ENCODE data around the gene IGFALS.
A peak's percentile ranks its signal among the peaks of the same experiment; 100 is the strongest.

Gene IGFALS

GRCh38 chr16:1772908-1773702, 20.4 kb downstream of the IGFALS start, which contains the start of gene MRPS34:
TSS of gene MRPS34 (minus strand) at chr16:1773134. CDS start at chr16:1773119, 15 bp downstream.
- peaks cover 41% of the 10 kb centered on the region for H3K79me2 ChIP-seq (ENCODE audit: insufficient read depth, low read depth)
- H3K4me2 ChIP-seq: peak within 1 kb of the TSS; percentile 99
- peaks cover 19% of the 10 kb centered on the region for H3K4me1 ChIP-seq (ENCODE audit: low read depth, poor library complexity, severe bottlenecking)
- TF ChIP-seq CTCF (conservative IDR thresholded peaks at IDR 0.05; ENCODE audit: low read depth, low read length): peak; percentile 77
- peak within 1 kb of the TSS; percentile 82 for H3K27ac ChIP-seq
- no peaks in the 10 kb centered on the region for H3K27me3 ChIP-seq (ENCODE audit: insufficient read depth, low read depth)
- H3K4me3 ChIP-seq (IDR thresholded peaks at IDR 0.05; ENCODE audit: insufficient read depth, low read depth, low read length): no peak within 1 kb of the TSS
- no peaks in the 10 kb centered on the region for H3K36me3 ChIP-seq (ENCODE audit: insufficient read depth)
- peak within 1 kb of the TSS; percentile 89 for H3K9ac ChIP-seq
- no peaks in the 10 kb centered on the region for H4K20me1 ChIP-seq (ENCODE audit: insufficient read depth)
- H2AFZ ChIP-seq (ENCODE audit: low read depth): peak within 1 kb of the TSS; percentile 67

- H3K9ac ChIP-seq: peak within 1 kb of the TSS; percentile 89
- peak within 1 kb of the TSS; percentile 82 for H3K27ac ChIP-seq
- no peaks in the 10 kb centered on the region for H3K36me3 ChIP-seq (ENCODE audit: insufficient read depth)
- H4K20me1 ChIP-seq (ENCODE audit: insufficient read depth): no peaks in the 10 kb centered on the region
- peak within 1 kb of the TSS; percentile 99 for H3K4me2 ChIP-seq
- no peak; the same call in 1 of the 2 replicates for TF ChIP-seq CTCF (conservative IDR thresholded peaks at IDR 0.05; ENCODE audit: low read depth, low read length)
- peaks cover 41% of the 10 kb centered on the region for H3K79me2 ChIP-seq (ENCODE audit: insufficient read depth, low read depth)
- peak within 1 kb of the TSS; percentile 67 for H2AFZ ChIP-seq (ENCODE audit: low read depth)
- no peaks in the 10 kb centered on the region for H3K27me3 ChIP-seq (ENCODE audit: insufficient read depth, low read depth)
- H3K4me1 ChIP-seq (ENCODE audit: low read depth, poor library complexity, severe bottlenecking): peaks cover 19% of the 10 kb centered on the region
- no peak within 1 kb of the TSS for H3K4me3 ChIP-seq (IDR thresholded peaks at IDR 0.05; ENCODE audit: insufficient read depth, low read depth, low read length)
Observed at GRCh38 chr16:1772362-1772907, 21.1 kb downstream of the IGFALS start, which contains the start of gene EME2. TSS of gene EME2 (plus strand) at chr16:1772810. CDS start at chr16:1773228, 418 bp downstream.

- H3K27me3 ChIP-seq (ENCODE audit: insufficient read depth, low read depth): no peaks in the 10 kb centered on the region
- H3K4me1 ChIP-seq (ENCODE audit: low read depth, poor library complexity, severe bottlenecking): peaks cover 19% of the 10 kb centered on the region
- TF ChIP-seq CTCF (conservative IDR thresholded peaks at IDR 0.05; ENCODE audit: low read depth, low read length): no peak
- H3K4me3 ChIP-seq (IDR thresholded peaks at IDR 0.05; ENCODE audit: insufficient read depth, low read depth, low read length): no peak overlapping the region
- H4K20me1 ChIP-seq (ENCODE audit: insufficient read depth): no peaks in the 10 kb centered on the region
- H3K9ac ChIP-seq: peak overlapping the region; percentile 89
- peak overlapping the region; percentile 41; the same call in 1 of the 2 replicates for H2AFZ ChIP-seq (ENCODE audit: low read depth)
- peak overlapping the region; percentile 91 for H3K4me2 ChIP-seq
- H3K36me3 ChIP-seq (ENCODE audit: insufficient read depth): no peaks in the 10 kb centered on the region
- H3K79me2 ChIP-seq (ENCODE audit: insufficient read depth, low read depth): peaks cover 41% of the 10 kb centered on the region
- peak overlapping the region; percentile 82 for H3K27ac ChIP-seq
Observed at GRCh38 chr16:1771864-1772361, 21.6 kb downstream of the IGFALS start.

- Histone ChIP-seq H3K79me2 (ENCODE audit: insufficient read depth, low read depth) (peaks cover 41% of the 10 kb centered on the region), H2AFZ (ENCODE audit: low read depth) (peak within 1 kb of the TSS; percentile 41; the same call in 1 of the 2 replicates), H3K27me3 (ENCODE audit: insufficient read depth, low read depth) (no peaks in the 10 kb centered on the region), H3K4me2 (peak within 1 kb of the TSS; percentile 91), H3K9ac (peak within 1 kb of the TSS; percentile 89), H3K27ac (peak within 1 kb of the TSS; percentile 82), H3K36me3 (ENCODE audit: insufficient read depth) (no peaks in the 10 kb centered on the region), H3K4me3 (IDR thresholded peaks at IDR 0.05; ENCODE audit: insufficient read depth, low read depth, low read length) (no peak within 1 kb of the TSS), H3K4me1 (ENCODE audit: low read depth, poor library complexity, severe bottlenecking) (peaks cover 19% of the 10 kb centered on the region), H4K20me1 (ENCODE audit: insufficient read depth) (no peaks in the 10 kb centered on the region)
- TF ChIP-seq CTCF (conservative IDR thresholded peaks at IDR 0.05; ENCODE audit: low read depth, low read length): no peak
Observed at GRCh38 chr16:1771188-1771863, 22.2 kb downstream of the IGFALS start, which contains the start of gene NME3. TSS of gene NME3 (minus strand) at chr16:1771543. CDS start at chr16:1771534, 9 bp downstream.
